Mesendoderm (in vitro differentiated cells): ENCODE data around the gene MMADHC.

Source experiments
- DNase-seq: peaks from one replicate; pipeline ENCODE4 v3.0.0; 2013
- H2AK5ac ChIP-seq: 2 replicates; pipeline ENCODE4 v1.6.1; 2013; ENCODE audit warnings: low read length, inconsistent platforms
- H2BK120ac ChIP-seq: 2 replicates; pipeline ENCODE4 v1.6.1; 2013; ENCODE audit warnings: low read depth, mild to moderate bottlenecking, low read length, moderate library complexity, mixed read lengths
- H2BK15ac ChIP-seq: replicated peaks from 2 replicates; pipeline ENCODE4 v1.6.1; 2013; ENCODE audit warnings: low read depth, mild to moderate bottlenecking, moderate library complexity
- H2BK5ac ChIP-seq: 2 replicates; pipeline ENCODE4 v1.6.1; 2013; ENCODE audit warnings: low read length, inconsistent platforms
- H3K18ac ChIP-seq: 2 replicates; pipeline ENCODE4 v1.6.1; 2013; ENCODE audit warnings: mild to moderate bottlenecking, low read length, mixed read lengths
- H3K23ac ChIP-seq: one replicate; pipeline ENCODE4 v1.6.1; 2013; ENCODE audit warnings: low read length
- H3K27ac ChIP-seq: 2 replicates; pipeline ENCODE4 v1.5.1; 2013; ENCODE audit warnings: low read depth, mild to moderate bottlenecking, inconsistent platforms, low read length, moderate library complexity
- H3K27me3 ChIP-seq: 2 replicates; pipeline ENCODE4 v1.6.1; 2013; ENCODE audit warnings: low read length, control low read depth, mild to moderate bottlenecking, inconsistent platforms; ENCODE audit not compliant: insufficient read depth, poor library complexity
- H3K36me3 ChIP-seq: 2 replicates; pipeline ENCODE4 v1.6.1; 2013; ENCODE audit warnings: low read length, inconsistent platforms; ENCODE audit not compliant: control insufficient read depth, insufficient read depth
- H3K4ac ChIP-seq: one replicate; pipeline ENCODE4 v1.6.1; 2013; ENCODE audit warnings: low read depth, mild to moderate bottlenecking, low read length, moderate library complexity
- H3K4me1 ChIP-seq: 2 replicates; pipeline ENCODE4 v1.6.1; 2013; ENCODE audit warnings: low read depth, low read length, inconsistent platforms; ENCODE audit not compliant: control insufficient read depth
- H3K4me2 ChIP-seq: 2 replicates; pipeline ENCODE4 v1.6.1; 2013; ENCODE audit warnings: low read length
- H3K4me3 ChIP-seq: 2 replicates; pipeline ENCODE4 v1.5.1; 2013; ENCODE audit warnings: mild to moderate bottlenecking, low read length
- H3K56ac ChIP-seq: one replicate; pipeline ENCODE4 v1.6.1; 2013; ENCODE audit warnings: low read length
- H3K79me1 ChIP-seq: 2 replicates; pipeline ENCODE4 v1.6.1; 2013; ENCODE audit warnings: low read length, inconsistent platforms
- H3K79me2 ChIP-seq: 2 replicates; pipeline ENCODE4 v1.6.1; 2013; ENCODE audit warnings: mild to moderate bottlenecking, low read length; ENCODE audit not compliant: control insufficient read depth, insufficient read depth
- H3K9ac ChIP-seq: 2 replicates; pipeline ENCODE4 v1.6.1; 2013; ENCODE audit warnings: low read length, inconsistent platforms
- H4K5ac ChIP-seq: one replicate; pipeline ENCODE4 v1.6.1; 2013; ENCODE audit warnings: low read length
- H4K8ac ChIP-seq: one replicate; pipeline ENCODE4 v1.6.1; 2013; ENCODE audit warnings: low read depth, mild to moderate bottlenecking, control low read depth, low read length, moderate library complexity
- WGBS: extraction: QIAGEN DNeasy Blood & Tissue Kit; methylation state at CpG from one replicate; pipeline ENCODE4 v1.1.7; 2013; ENCODE audit warnings: low lambda C conversion rate, missing lambda C conversion rate; ENCODE audit not compliant: insufficient coverage; ENCODE audit errors: extremely low coverage; 5-methylcytosine and 5-hydroxymethylcytosine counted together

MMADHC gene

DNA sequence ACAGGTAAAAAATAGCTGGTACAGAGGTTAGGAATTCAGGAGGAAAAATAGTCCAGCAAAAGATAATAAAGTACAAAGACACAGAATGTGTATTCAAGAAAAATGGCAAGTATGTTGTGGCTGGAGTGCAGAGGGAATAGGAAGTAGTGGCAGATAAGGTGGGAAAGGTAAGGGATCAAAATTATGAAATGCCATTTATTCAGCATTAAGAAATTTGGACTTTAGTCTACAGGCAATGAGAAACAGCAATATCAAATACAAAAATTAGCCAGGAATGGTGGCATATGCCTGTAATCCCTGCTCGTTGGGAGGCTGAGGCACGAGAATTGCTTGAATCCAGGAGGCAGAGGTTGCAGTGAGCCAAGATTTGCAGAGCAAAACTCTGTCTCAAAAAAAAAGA lies 10.3 kb downstream of the MMADHC start:
- H3K56ac ChIP-seq = no peak overlapping the region
- no CpG with 5 or more reads among the region's 2 CpGs for WGBS
- H3K18ac ChIP-seq = no peak overlapping the region
- H2AK5ac ChIP-seq = no peak overlapping the region
- no peak overlapping the region for H3K4me3 ChIP-seq
- DNase-seq = no peak
- H4K5ac ChIP-seq = no peak overlapping the region
- no peak overlapping the region for H2BK5ac ChIP-seq
- H3K36me3 ChIP-seq = peaks cover 3% of the 10 kb centered on the region
- no peak overlapping the region for H3K27ac ChIP-seq
- no peak overlapping the region for H4K8ac ChIP-seq
- H2BK15ac ChIP-seq = no peak overlapping the region
- no peak overlapping the region for H2BK120ac ChIP-seq
- H3K27me3 ChIP-seq = no peaks in the 10 kb centered on the region
- no peaks in the 10 kb centered on the region for H3K79me2 ChIP-seq
- H3K4ac ChIP-seq = no peak overlapping the region
- H3K79me1 ChIP-seq = peaks cover 4% of the 10 kb centered on the region
- no peaks in the 10 kb centered on the region for H3K4me1 ChIP-seq
- no peak overlapping the region for H3K9ac ChIP-seq
- no peak overlapping the region for H3K23ac ChIP-seq
- no peak overlapping the region for H3K4me2 ChIP-seq

DNA sequence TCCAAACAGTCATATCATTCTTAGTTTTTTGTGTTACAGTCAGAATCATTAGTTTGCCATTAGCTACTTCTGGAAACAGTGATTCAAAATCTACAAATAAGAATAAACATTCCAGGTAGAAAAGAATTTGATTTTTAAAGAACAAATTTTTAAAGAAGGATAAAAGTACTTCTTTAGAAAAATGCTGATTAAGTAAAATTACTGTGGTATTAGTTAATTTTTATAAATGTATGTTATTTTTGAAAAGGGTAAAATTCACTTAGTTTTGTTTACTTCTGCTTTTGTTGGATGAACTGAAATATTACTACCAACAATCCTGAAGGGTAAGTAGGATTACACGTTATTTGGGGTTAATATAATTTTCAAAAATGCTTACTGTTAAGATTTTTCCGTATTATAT lies 11.8 kb downstream of the MMADHC start:
- Histone ChIP-seq H2AK5ac (no peak overlapping the region), H2BK5ac (no peak overlapping the region), H3K4me2 (no peak overlapping the region), H3K18ac (no peak overlapping the region), H3K27me3 (no peaks in the 10 kb centered on the region), H3K9ac (no peak overlapping the region), H3K79me2 (no peaks in the 10 kb centered on the region), H3K36me3 (peaks cover 3% of the 10 kb centered on the region), H3K79me1 (peaks cover 4% of the 10 kb centered on the region), H2BK120ac (no peak overlapping the region), H2BK15ac (no peak overlapping the region), H3K4me3 (no peak overlapping the region), H3K4ac (no peak overlapping the region), H3K4me1 (no peaks in the 10 kb centered on the region), H4K8ac (no peak overlapping the region), H3K23ac (no peak overlapping the region), H4K5ac (no peak overlapping the region), H3K56ac (no peak overlapping the region), H3K27ac (no peak overlapping the region)
- no CpG with 5 or more reads among the region's 2 CpGs for WGBS
- no peak for DNase-seq

DNA sequence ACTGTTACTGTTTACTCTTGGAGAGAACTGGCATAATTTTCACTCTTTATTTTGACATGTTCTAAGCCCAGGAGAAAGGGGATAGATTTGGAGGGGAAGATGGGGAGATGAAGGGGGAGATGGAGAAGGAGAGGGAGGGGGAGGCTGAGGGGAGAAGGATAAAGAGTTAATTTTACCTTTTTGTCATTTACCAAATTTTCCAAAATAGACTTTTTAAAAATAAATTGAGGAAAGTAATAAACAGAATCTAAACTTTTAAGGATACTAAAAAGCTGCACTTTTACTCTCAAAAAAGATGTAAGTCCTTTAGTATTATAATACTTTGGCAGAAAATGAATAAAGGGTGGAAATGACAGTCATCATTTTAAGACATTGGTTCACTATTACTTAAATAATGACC lies 12.3 kb downstream of the MMADHC start:
- H3K79me1 ChIP-seq = peaks cover 3% of the 10 kb centered on the region
- no peak overlapping the region for H3K56ac ChIP-seq
- H3K36me3 ChIP-seq = peaks cover 2% of the 10 kb centered on the region
- no peaks in the 10 kb centered on the region for H3K4me1 ChIP-seq
- H3K4me2 ChIP-seq = no peak overlapping the region
- H4K5ac ChIP-seq = no peak overlapping the region
- H2BK120ac ChIP-seq = no peak overlapping the region
- no peak overlapping the region for H2BK15ac ChIP-seq
- no peaks in the 10 kb centered on the region for H3K27me3 ChIP-seq
- no peak for DNase-seq
- no peak overlapping the region for H3K27ac ChIP-seq
- no peak overlapping the region for H3K9ac ChIP-seq
- H3K18ac ChIP-seq = no peak overlapping the region
- H3K4me3 ChIP-seq = no peak overlapping the region
- no peak overlapping the region for H3K4ac ChIP-seq
- H2BK5ac ChIP-seq = no peak overlapping the region
- H3K23ac ChIP-seq = no peak overlapping the region
- no peak overlapping the region for H2AK5ac ChIP-seq
- H4K8ac ChIP-seq = no peak overlapping the region
- H3K79me2 ChIP-seq = no peaks in the 10 kb centered on the region

DNA sequence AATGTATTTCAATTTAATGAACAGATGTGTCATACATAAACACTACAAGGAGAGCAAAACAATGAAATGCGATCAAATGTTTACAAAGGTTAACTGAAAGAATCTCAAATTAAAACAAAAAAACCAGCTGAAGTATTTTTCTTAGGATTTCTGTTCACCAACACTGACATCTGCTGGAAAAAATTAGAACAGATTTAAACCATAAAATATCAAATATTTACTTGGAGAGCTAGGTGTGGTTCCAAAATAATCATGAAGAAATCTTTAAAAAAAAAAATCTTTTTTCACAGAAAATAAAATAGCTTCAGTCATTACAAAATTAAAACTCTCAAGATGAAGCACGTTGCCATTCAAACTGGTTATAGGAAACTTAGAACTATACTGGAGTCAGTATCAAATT lies 13.8 kb downstream of the MMADHC start:
- no peak overlapping the region for H3K27ac ChIP-seq
- H2BK120ac ChIP-seq = no peak overlapping the region
- no peak overlapping the region for H4K5ac ChIP-seq
- no peak overlapping the region for H4K8ac ChIP-seq
- no peak overlapping the region for H3K9ac ChIP-seq
- no peak overlapping the region for H2BK15ac ChIP-seq
- no peak overlapping the region for H3K23ac ChIP-seq
- H3K4ac ChIP-seq = no peak overlapping the region
- DNase-seq = no peak
- no peaks in the 10 kb centered on the region for H3K79me2 ChIP-seq
- H3K4me1 ChIP-seq = no peaks in the 10 kb centered on the region
- H3K56ac ChIP-seq = no peak overlapping the region
- H2BK5ac ChIP-seq = no peak overlapping the region
- WGBS = no CpG with 5 or more reads among the region's 2 CpGs
- no peaks in the 10 kb centered on the region for H3K36me3 ChIP-seq
- no peak overlapping the region for H3K4me2 ChIP-seq
- no peak overlapping the region for H3K4me3 ChIP-seq
- peaks cover 3% of the 10 kb centered on the region for H3K79me1 ChIP-seq
- H3K18ac ChIP-seq = no peak overlapping the region
- H3K27me3 ChIP-seq = no peaks in the 10 kb centered on the region
- no peak overlapping the region for H2AK5ac ChIP-seq

DNA sequence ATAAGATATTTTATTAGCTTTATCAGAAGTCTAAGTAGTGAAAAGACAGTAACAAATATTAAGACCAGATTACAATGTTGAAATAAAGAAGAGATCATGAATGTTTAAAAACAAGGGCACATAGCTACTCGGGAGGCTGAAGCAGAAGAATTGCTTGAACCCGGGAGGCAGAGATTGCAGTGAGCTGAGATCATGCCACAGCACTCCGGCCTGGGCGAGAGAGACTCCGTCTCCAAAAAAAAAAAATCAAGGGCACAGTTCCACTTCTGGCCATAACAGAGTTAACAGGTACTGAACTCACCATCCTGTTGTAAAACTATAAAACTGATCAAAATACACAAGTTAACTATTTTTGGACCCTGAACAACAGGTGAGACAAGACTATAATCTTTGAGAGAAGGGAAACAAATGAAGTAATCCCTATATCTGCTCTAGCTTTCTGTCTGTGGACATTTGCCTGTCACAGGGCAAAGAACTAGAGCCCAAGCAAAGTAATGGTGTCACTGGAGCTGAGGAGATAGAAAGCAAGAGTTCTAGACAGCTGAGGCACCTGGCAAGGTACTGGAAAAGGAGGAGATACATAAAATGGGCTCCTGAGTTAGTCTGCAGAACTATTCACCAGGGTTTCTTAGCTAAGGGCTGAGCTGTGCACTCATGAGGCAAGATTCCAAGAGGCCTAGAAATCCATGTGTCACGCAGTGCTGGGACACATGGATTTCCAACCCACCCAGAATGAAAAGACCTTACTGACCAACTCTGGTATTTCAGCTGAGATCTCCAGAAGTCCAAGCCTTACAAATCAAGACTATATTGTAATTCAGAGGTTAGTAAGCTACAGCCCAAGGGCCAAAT lies 15.2 kb downstream of the MMADHC start:
- H3K79me1 ChIP-seq = peaks cover 3% of the 10 kb centered on the region
- peaks cover 1% of the 10 kb centered on the region for H3K36me3 ChIP-seq
- H3K23ac ChIP-seq = no peak overlapping the region
- no peak overlapping the region for H2BK15ac ChIP-seq
- H3K4me2 ChIP-seq = no peak overlapping the region
- H4K5ac ChIP-seq = no peak overlapping the region
- no peak overlapping the region for H3K4ac ChIP-seq
- H3K56ac ChIP-seq = no peak overlapping the region
- no peak overlapping the region for H2AK5ac ChIP-seq
- no peaks in the 10 kb centered on the region for H3K79me2 ChIP-seq
- no peaks in the 10 kb centered on the region for H3K27me3 ChIP-seq
- H3K9ac ChIP-seq = no peak overlapping the region
- no peak overlapping the region for H3K27ac ChIP-seq
- no peaks in the 10 kb centered on the region for H3K4me1 ChIP-seq
- no peak overlapping the region for H3K4me3 ChIP-seq
- H3K18ac ChIP-seq = no peak overlapping the region
- WGBS = no CpG with 5 or more reads among the region's 6 CpGs
- no peak overlapping the region for H2BK5ac ChIP-seq
- no peak overlapping the region for H2BK120ac ChIP-seq
- H4K8ac ChIP-seq = no peak overlapping the region
- DNase-seq = no peak

DNA sequence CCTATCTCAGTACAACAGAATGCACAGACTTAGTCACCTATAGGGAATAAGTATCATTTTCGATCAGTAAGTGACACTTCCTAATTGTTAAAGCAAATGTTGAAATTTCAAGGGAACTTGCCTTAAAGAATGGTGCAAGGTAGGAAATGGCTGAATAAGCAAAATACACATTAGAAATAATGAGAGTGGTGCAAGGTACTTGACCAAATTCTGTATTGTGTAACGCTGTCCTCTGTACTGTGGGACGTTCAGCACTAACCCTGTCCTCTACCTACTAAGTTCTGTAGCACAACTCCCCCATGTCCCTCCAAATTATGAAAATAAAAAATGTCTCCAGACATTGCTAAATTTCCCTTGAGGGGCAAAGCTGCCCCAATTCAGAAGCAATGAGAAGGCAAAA lies 19.4 kb downstream of the MMADHC start:
- H3K56ac ChIP-seq = no peak overlapping the region
- no peaks in the 10 kb centered on the region for H3K4me1 ChIP-seq
- no peaks in the 10 kb centered on the region for H3K79me2 ChIP-seq
- peaks cover 1% of the 10 kb centered on the region for H3K36me3 ChIP-seq
- no peak overlapping the region for H3K27ac ChIP-seq
- H3K27me3 ChIP-seq = no peaks in the 10 kb centered on the region
- H3K4ac ChIP-seq = no peak overlapping the region
- H3K18ac ChIP-seq = no peak overlapping the region
- no peak overlapping the region for H3K4me2 ChIP-seq
- H2AK5ac ChIP-seq = no peak overlapping the region
- no peak overlapping the region for H2BK5ac ChIP-seq
- no CpG with 5 or more reads among the region's 3 CpGs for WGBS
- no peak overlapping the region for H2BK15ac ChIP-seq
- H3K4me3 ChIP-seq = no peak overlapping the region
- no peak overlapping the region for H4K8ac ChIP-seq
- no peak overlapping the region for H2BK120ac ChIP-seq
- DNase-seq = no peak
- no peak overlapping the region for H4K5ac ChIP-seq
- no peak overlapping the region for H3K9ac ChIP-seq
- no peak overlapping the region for H3K23ac ChIP-seq
- H3K79me1 ChIP-seq = peaks cover 3% of the 10 kb centered on the region
